Choroid plexus epithelial cell (primary cell): Measurements from ENCODE around the gene CALY.

Experiments used
- DNase-seq: peaks from one replicate; pipeline ENCODE4 v3.0.0-alpha.2; 2010; ENCODE audit warnings: low read depth
- H3K4me3 ChIP-seq: 2 replicates; pipeline ENCODE4 v1.5.1; 2011; ENCODE audit warnings: low read depth, mild to moderate bottlenecking, control low read depth, low read length, moderate library complexity
- CTCF ChIP-seq: conservative IDR thresholded peaks from 2 replicates; pipeline ENCODE4 v1.5.1; 2011; ENCODE audit warnings: low read depth, mild to moderate bottlenecking, control low read depth, inconsistent platforms, low read length, moderate library complexity

Gene CALY

GRCh38 chr10:133277277-133277992 lies 59.3 kb downstream of the CALY start:
- no peak overlapping the region for H3K4me3 ChIP-seq
- TF ChIP-seq CTCF, result no peak
- DNase-seq, result no peak

- no peak within 1 kb of the TSS for H3K4me3 ChIP-seq
- DNase-seq, result no peak
- no peak for TF ChIP-seq CTCF
These were observed 60.1 kb downstream of the CALY start, which contains the start of gene ADAM8 for GRCh38 chr10:133276435-133277201. TSS of gene ADAM8 (minus strand) at chr10:133276868. CDS start at chr10:133276817, 51 bp downstream.

- TF ChIP-seq CTCF, result no peak
- no peak for DNase-seq
- H3K4me3 ChIP-seq, result no peak overlapping the region
These were observed 60.6 kb downstream of the CALY start for GRCh38 chr10:133276100-133276434.

- DNase-seq, result no peak
- TF ChIP-seq CTCF, result no peak
- no peak overlapping the region for H3K4me3 ChIP-seq
These were observed 61.0 kb downstream of the CALY start for GRCh38 chr10:133275684-133276092.

- no peak for TF ChIP-seq CTCF
- H3K4me3 ChIP-seq, result no peak overlapping the region
These were observed 61.7 kb downstream of the CALY start for GRCh38 chr10:133274751-133275683.

More at GRCh38 chr10:133274751-133275683, 61.7 kb downstream of the CALY start:
- no peak for DNase-seq
